K562 (cell line): ENCODE data around the gene ZNF22. TPM values are rescaled to one million over a fixed set of nuclear protein-coding genes. Genes with fewer than 3 reads are reported as not detected.

ENCODE experiments used
- ATAC-seq: fragments of 200-7000 bp; cut with Tn5 transposase; 3 replicates; pipeline ENCODE4 v1.9.1; 2020; ENCODE audit warnings: moderate library complexity
- BruUV-seq: library from RNA; stranded (reverse); fragments of 400-500 nt; replicated peaks from 2 replicates; lab custom pipeline; 2021; lab: Mats Ljungman, UMichigan
- CTCF ChIA-PET: fragments of 300-600 bp; formaldehyde crosslinking; extraction: SDS; loops from one replicate; lab custom pipeline; 2021; ENCODE audit warnings: low intra/inter-chr PET ratio; lab: Yijun Ruan, JAX
- POLR2A ChIA-PET: fragments of 300-600, 350-650 bp; sonication (Branson Sonifier 250); formaldehyde crosslinking; extraction: SDS; loops from one replicate; lab custom pipeline; 2021; ENCODE audit warnings: antibody characterized with exemption, inconsistent platforms; lab: Yijun Ruan, JAX
- DNase-seq, 4 experiments: peaks; one replicate each; pipeline versions ENCODE4 v3.0.0 to v3.0.0-alpha.2; 2011 to 2018; ENCODE audit warnings: low spot score in 3 of 4, mixed read lengths in 3 of 4; ENCODE audit errors: extremely low read depth in 1 of 4
- FAIRE-seq: peaks from 2 replicates; lab custom pipeline; 2011; peaks lifted over from hg19 to GRCh38; lab: Jason Lieb, UNC
- H2AFZ ChIP-seq: 2 replicates; pipeline ENCODE4 v1.6.0; 2011; ENCODE audit warnings: low read depth, low read length, control low read depth, inconsistent platforms
- H3K27ac ChIP-seq: fragments of 200-600 bp; 3 replicates; pipeline ENCODE4 v1.8.0; 2011; ENCODE audit warnings: low read depth, mild to moderate bottlenecking, control low read depth, inconsistent platforms, low read length, moderate library complexity, mixed read lengths; ENCODE audit errors: extremely low read depth
- H3K27me3 ChIP-seq, 2 experiments: fragments of 300-600 bp in 1 of 2; 2 replicates in 1 of 2; 3 replicates in 1 of 2; pipeline versions ENCODE4 v1.6.0 to v1.8.0; 2011; ENCODE audit warnings: inconsistent platforms in 2 of 2, low read length in 2 of 2, mild to moderate bottlenecking in 1 of 2, mixed read lengths in 1 of 2, moderate library complexity in 1 of 2; ENCODE audit not compliant: control insufficient read depth in 2 of 2, insufficient read depth in 2 of 2
- H3K36me3 ChIP-seq: fragments of 300-600 bp; 3 replicates; pipeline ENCODE4 v1.8.0; 2011; ENCODE audit warnings: mild to moderate bottlenecking, low read length, inconsistent platforms; ENCODE audit not compliant: control insufficient read depth, insufficient read depth
- H3K4me1 ChIP-seq, 2 experiments: fragments of 200-600 bp in 1 of 2; replicated peaks in 1 of 2; 2 replicates in 1 of 2; 3 replicates in 1 of 2; pipeline versions ENCODE4 v1.5.1 to v1.8.0; 2011; ENCODE audit warnings: inconsistent platforms in 2 of 2, low read length in 2 of 2, mild to moderate bottlenecking in 1 of 2, mixed read lengths in 1 of 2, moderate library complexity in 1 of 2; ENCODE audit not compliant: control insufficient read depth in 2 of 2, insufficient read depth in 2 of 2
- H3K4me2 ChIP-seq: 2 replicates; pipeline ENCODE4 v1.6.1; 2011; ENCODE audit warnings: low read length, control low read depth, inconsistent platforms, mixed read lengths; ENCODE audit not compliant: insufficient read depth
- H3K4me3 ChIP-seq: fragments of 200-600 bp; sonication (generic), shearing (Covaris generic); 2 replicates; pipeline ENCODE4 v1.5.1; 2016; ENCODE audit warnings: control low read depth, inconsistent platforms
- H3K79me2 ChIP-seq: fragments of 200-600 bp; 3 replicates; pipeline ENCODE4 v1.8.0; 2011; ENCODE audit warnings: low read length, inconsistent platforms; ENCODE audit not compliant: control insufficient read depth, insufficient read depth
- H3K9ac ChIP-seq, 2 experiments: 2 replicates each; pipeline versions ENCODE4 v1.6.0 to v1.6.1; 2011; ENCODE audit warnings: low read depth in 2 of 2, low read length in 2 of 2, control low read depth in 1 of 2, inconsistent platforms in 1 of 2, mild to moderate bottlenecking in 1 of 2, mixed read lengths in 1 of 2; ENCODE audit not compliant: insufficient read depth in 1 of 2
- H3K9me1 ChIP-seq: one replicate; pipeline ENCODE4 v1.6.0; 2011; ENCODE audit warnings: inconsistent platforms, mild to moderate bottlenecking, low read length, moderate library complexity; ENCODE audit not compliant: control insufficient read depth, insufficient read depth
- H3K9me3 ChIP-seq: replicated peaks from 2 replicates; pipeline ENCODE4 v1.5.1; 2011; ENCODE audit warnings: low read depth, low read length, inconsistent platforms; ENCODE audit not compliant: control insufficient read depth, insufficient read depth
- H4K20me1 ChIP-seq: replicated peaks from 2 replicates; pipeline ENCODE4 v1.6.1; 2011; ENCODE audit warnings: low read length, inconsistent platforms, mixed read lengths; ENCODE audit not compliant: control insufficient read depth, insufficient read depth
- BRCA1 ChIP-seq, 2 experiments: fragments of 450-650 bp in 1 of 2; sonication (generic) in 1 of 2; formaldehyde crosslinking in 1 of 2; IDR thresholded peaks; 2 replicates each; pipeline versions ENCODE4 v1.5.0 to v1.6.1; 2017 to 2020; ENCODE audit warnings: mild to moderate bottlenecking in 1 of 2, missing genetic modification reagents in 1 of 2
- FOXK2 ChIP-seq, 2 experiments: fragments of 450-650 bp; IDR thresholded peaks in 1 of 2; conservative IDR thresholded peaks in 1 of 2; 2 replicates each; pipeline ENCODE4 v1.6.1; 2016; ENCODE audit warnings: low read depth in 2 of 2, mild to moderate bottlenecking in 1 of 2
- GATAD2B ChIP-seq: fragments of 450-650 bp; IDR thresholded peaks from 2 replicates; pipeline ENCODE4 v1.6.1; 2017; ENCODE audit warnings: mild to moderate bottlenecking, borderline replicate concordance
- KAT8 ChIP-seq: fragments of 450-650 bp; IDR thresholded peaks from 2 replicates; pipeline ENCODE4 v1.6.1; 2016; ENCODE audit warnings: low read depth, mild to moderate bottlenecking
- KDM2B ChIP-seq: fragments of 250-450 bp; sonication (Bioruptor Pico); IDR thresholded peaks from 2 replicates; pipeline ENCODE4 v1.8.0; 2021; ENCODE audit warnings: mild to moderate bottlenecking, moderate library complexity
- KDM4B ChIP-seq, 2 experiments: fragments of 450-650 bp in 1 of 2; sonication (generic) in 1 of 2; IDR thresholded peaks; 2 replicates each; pipeline ENCODE4 v1.6.1; 2016 to 2017; ENCODE audit warnings: borderline replicate concordance in 2 of 2, antibody characterized with exemption in 1 of 2, low read depth in 1 of 2, mild to moderate bottlenecking in 1 of 2
- MEIS2 ChIP-seq: fragments of 450-650 bp; IDR thresholded peaks from 2 replicates; pipeline ENCODE4 v1.6.1; 2014; ENCODE audit warnings: mild to moderate bottlenecking; ENCODE audit not compliant: partially characterized antibody
- XRCC5 ChIP-seq: fragments of 200-400 bp; formaldehyde crosslinking; IDR thresholded peaks from 2 replicates; pipeline ENCODE4 v1.6.1; 2017; ENCODE audit warnings: low read depth, mild to moderate bottlenecking, low read length
- ZBTB8A ChIP-seq: fragments of 450-650 bp; IDR thresholded peaks from 2 replicates; pipeline ENCODE4 v1.6.1; 2018; ENCODE audit warnings: mild to moderate bottlenecking, moderate library complexity; ENCODE audit not compliant: partially characterized antibody
- ZNF134 ChIP-seq: fragments of 250-450 bp; sonication (Bioruptor Pico); conservative IDR thresholded peaks from 2 replicates; pipeline ENCODE4 v1.4.0; 2020
- WGBS: fragments of 100-300 bp; shearing (Covaris generic); methylation state at CpG from one replicate; pipeline ENCODE4 v1.1.6; 2016; ENCODE audit warnings: low coverage, mixed read lengths; ENCODE audit not compliant: insufficient coverage; ENCODE audit errors: missing lambda C conversion rate; 5-methylcytosine and 5-hydroxymethylcytosine counted together
- in situ Hi-C: fragments of 300-500 bp; cut with MboI; formaldehyde crosslinking; loops from 4 replicates; pipeline ENCODE4 v1.15.0; 2018; ENCODE audit warnings: inconsistent platforms, mixed read lengths
- intact Hi-C: fragments of 100-400 bp; cut with micrococcal nuclease; formaldehyde crosslinking; loops from 2 replicates; pipeline ENCODE4 v1.14.2; 2022
- polyA plus RNA-seq, 8 experiments: library from polyadenylated mRNA; depleted of rRNA in 4 of 8; stranded (reverse) in 5 of 8; unstranded in 3 of 8; fragments of >200 nt; fragmentation: Nextera tagmentation in 2 of 8; fragmentation: Illumina TruSeq in 1 of 8; extraction: Ambion mirVana in 2 of 8; extraction: Trizol in 1 of 8; gene quantifications; 2 replicates each; pipeline versions ENCODE4 v1.2.1 to v1.2.3, GENCODE V29; 2011 to 2014; ENCODE audit warnings: inconsistent platforms in 1 of 8, missing spikeins in 1 of 8
- total RNA-seq, 7 experiments: library from RNA; depleted of rRNA in 6 of 7; stranded (reverse); fragments of >200 nt in 6 of 7; fragmentation: Illumina TruSeq in 2 of 7; extraction: Trizol in 2 of 7; gene quantifications; 2 replicates each; pipeline versions ENCODE4 v1.2.1 to v1.2.3, GENCODE V29; 2011 to 2021; ENCODE audit warnings: low replicate concordance in 1 of 7
- TF ChIP-seq, protein P1 (sequence below): sonication (generic); formaldehyde crosslinking; IDR thresholded peaks from 2 replicates; pipeline ENCODE4 v1.8.1; 2023; ENCODE audit warnings: missing genetic modification reagents, mild to moderate bottlenecking, borderline replicate concordance

ZNF22 gene
- total and polyA plus RNA-seq, 9 of the 15 experiments (the other 6 are each of a cell fraction or from before 2014, with no cell fraction given): 36.2 to 98.7 (median 51.2) TPM

DNA sequence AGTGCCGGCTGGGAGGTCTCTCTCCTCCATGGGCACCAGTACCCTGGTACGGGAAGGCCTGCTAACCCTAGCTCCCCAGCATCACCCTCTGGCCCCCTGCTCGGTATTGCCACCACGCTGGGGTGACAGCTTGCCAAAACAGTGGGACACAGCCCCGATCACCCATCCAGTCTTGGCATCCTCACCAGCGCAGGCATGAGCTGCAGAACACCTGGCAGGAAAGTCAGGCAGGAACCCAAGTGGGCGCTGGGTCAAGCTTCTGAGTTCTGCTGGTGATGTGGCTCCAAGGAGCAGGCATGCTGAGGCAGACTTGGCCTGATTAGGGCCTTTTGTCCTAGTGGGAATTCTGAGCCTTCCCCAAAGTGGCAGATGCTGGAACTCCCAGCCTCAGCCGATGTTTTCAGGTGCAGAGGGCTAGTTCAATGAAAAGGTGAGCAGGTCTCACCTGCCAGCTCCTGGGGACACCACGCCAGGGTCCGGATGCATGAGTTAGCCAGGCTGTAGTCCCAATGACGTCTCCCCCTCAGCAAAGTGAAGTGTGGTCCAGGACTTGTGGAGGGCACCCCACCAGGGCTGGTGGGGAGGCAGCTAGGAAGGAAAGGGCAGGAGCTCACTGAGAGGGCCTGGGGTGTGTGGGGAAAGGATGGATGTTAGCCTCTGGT lies 8.5 kb upstream of the ZNF22 start (continued):
- TF ChIP-seq, protein P1, sequence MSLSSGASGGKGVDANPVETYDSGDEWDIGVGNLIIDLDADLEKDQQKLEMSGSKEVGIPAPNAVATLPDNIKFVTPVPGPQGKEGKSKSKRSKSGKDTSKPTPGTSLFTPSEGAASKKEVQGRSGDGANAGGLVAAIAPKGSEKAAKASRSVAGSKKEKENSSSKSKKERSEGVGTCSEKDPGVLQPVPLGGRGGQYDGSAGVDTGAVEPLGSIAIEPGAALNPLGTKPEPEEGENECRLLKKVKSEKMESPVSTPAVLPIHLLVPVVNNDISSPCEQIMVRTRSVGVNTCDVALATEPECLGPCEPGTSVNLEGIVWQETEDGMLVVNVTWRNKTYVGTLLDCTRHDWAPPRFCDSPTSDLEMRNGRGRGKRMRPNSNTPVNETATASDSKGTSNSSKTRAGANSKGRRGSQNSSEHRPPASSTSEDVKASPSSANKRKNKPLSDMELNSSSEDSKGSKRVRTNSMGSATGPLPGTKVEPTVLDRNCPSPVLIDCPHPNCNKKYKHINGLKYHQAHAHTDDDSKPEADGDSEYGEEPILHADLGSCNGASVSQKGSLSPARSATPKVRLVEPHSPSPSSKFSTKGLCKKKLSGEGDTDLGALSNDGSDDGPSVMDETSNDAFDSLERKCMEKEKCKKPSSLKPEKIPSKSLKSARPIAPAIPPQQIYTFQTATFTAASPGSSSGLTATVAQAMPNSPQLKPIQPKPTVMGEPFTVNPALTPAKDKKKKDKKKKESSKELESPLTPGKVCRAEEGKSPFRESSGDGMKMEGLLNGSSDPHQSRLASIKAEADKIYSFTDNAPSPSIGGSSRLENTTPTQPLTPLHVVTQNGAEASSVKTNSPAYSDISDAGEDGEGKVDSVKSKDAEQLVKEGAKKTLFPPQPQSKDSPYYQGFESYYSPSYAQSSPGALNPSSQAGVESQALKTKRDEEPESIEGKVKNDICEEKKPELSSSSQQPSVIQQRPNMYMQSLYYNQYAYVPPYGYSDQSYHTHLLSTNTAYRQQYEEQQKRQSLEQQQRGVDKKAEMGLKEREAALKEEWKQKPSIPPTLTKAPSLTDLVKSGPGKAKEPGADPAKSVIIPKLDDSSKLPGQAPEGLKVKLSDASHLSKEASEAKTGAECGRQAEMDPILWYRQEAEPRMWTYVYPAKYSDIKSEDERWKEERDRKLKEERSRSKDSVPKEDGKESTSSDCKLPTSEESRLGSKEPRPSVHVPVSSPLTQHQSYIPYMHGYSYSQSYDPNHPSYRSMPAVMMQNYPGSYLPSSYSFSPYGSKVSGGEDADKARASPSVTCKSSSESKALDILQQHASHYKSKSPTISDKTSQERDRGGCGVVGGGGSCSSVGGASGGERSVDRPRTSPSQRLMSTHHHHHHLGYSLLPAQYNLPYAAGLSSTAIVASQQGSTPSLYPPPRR (CRISPR knock-in tag): no peak
- TF ChIP-seq ZBTB8A: no peak

DNA sequence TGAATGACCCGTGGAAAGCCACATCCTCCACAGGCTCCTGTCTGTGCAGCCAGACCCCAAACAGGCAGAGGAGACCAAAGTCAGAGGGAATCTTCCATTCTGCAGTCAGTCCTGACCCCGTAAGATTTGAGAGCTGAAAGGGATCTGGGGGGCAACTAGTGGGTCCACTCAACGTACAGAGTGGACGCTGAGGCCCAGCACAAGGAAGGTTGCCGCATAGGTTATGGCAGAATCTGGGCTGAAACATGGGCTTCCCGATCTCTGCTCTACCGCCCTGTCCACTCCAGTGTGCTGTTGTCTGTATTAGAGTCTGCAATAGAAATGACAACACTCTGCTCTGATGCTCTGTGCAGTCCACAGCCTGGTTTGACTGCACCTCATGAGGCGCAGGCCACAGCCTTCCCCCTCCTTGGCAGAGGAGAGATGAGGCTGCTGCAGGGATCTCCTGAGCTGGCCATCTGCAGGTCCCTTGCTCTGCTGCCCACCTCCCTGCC lies 7.9 kb upstream of the ZNF22 start:
- Histone ChIP-seq H3K27me3 (peaks cover 29 to 67% of the 10 kb centered on the region in 2 experiments), H3K27ac (no peak overlapping the region), H3K4me2 (no peak overlapping the region), H3K9me1 (no peaks in the 10 kb centered on the region), H4K20me1 (0 out of 2 replicates have a peak, but pooled peaks cover 3% of the 10 kb centered on the region), H3K4me3 (no peak overlapping the region), H3K4me1 (peaks cover 0 to 5% of the 10 kb centered on the region in 2 experiments; a peak in 3 of 5 replicates), H2AFZ (no peak overlapping the region), H3K9ac (peak overlapping the region in 1 of 2 experiments; percentile 33; a peak in 1 of 4 replicates), H3K79me2 (no peaks in the 10 kb centered on the region), H3K36me3 (no peaks in the 10 kb centered on the region), H3K9me3 (no peaks in the 10 kb centered on the region)
- intact Hi-C loops: no loop called here
- POLR2A ChIA-PET: interaction anchor here (0.7 to 1.3 kb wide), 4 partner anchors 9 to 14 kb away, joined by 3 to 4 read pairs (median 3); partner anchors contain the start of gene DEPP1
- WGBS: 4% methylated on average over 8 of the region's 8 CpGs
- DNase-seq: no peak
- TF ChIP-seq FOXK2 (conservative IDR thresholded peaks at IDR 0.05 in 1 of 2, IDR thresholded peaks at IDR 0.05 in 1 of 2; ENCODE audit: low read depth in 2 of 2) (no peak), ZNF134 (CRISPR knock-in tag) (no peak), BRCA1 (IDR thresholded peaks at IDR 0.05) (no peak), BRCA1 (CRISPR knock-in tag; IDR thresholded peaks at IDR 0.05) (no peak), KDM4B (IDR thresholded peaks at IDR 0.05; ENCODE audit: borderline replicate concordance in 2 of 2, low read depth in 1 of 2) (no peak), KAT8 (no peak), MEIS2 (no peak), XRCC5 (no peak), KDM2B (CRISPR knock-in tag) (no peak), GATAD2B (no peak)
- FAIRE-seq: no peak
- in situ Hi-C loops: no loop called here
- no peak for ATAC-seq
- CTCF ChIA-PET: no interaction called here
- no TSS peak for BruUV-seq
